Body of pancreas (tissue), 4 donors: ENCODE measurements around the gene PCDHB12.
"Not testable (repeated sequence)": the region's sequence is repeated elsewhere in the genome, so short reads cannot be mapped to it uniquely, and the experiment has no call there.

Experiments
- POLR2A ChIP-seq, 3 donors: fragments of 450-650 bp; IDR thresholded peaks; one replicate each; pipeline ENCODE4 v1.6.1; 2016; ENCODE audit warnings: antibody characterized with exemption in 3 of 3, mild to moderate bottlenecking in 2 of 3
- TF ChIP-seq, protein P1 (sequence below), 7 experiments: fragments of 450-650 bp in 4 of 7; fragments of 200-600 bp in 3 of 7; sonication (generic) in 3 of 7; IDR thresholded peaks; one replicate each; pipeline ENCODE4 v1.5.1; 2016 to 2019; ENCODE audit warnings: antibody characterized with exemption in 7 of 7

DNA sequence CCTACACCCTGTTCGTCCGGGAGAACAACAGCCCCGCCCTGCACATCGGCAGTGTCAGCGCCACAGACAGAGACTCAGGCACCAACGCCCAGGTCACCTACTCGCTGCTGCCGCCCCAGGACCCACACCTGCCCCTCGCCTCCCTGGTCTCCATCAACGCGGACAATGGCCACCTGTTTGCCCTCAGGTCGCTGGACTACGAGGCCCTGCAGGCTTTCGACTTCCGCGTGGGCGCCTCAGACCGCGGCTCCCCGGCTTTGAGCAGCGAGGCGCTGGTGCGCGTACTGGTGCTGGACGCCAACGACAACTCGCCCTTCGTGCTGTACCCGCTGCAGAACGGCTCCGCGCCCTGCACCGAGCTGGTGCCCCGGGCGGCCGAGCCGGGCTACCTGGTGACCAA lies 19.8 kb upstream of the PCDHB12 start:
- not testable (repeated sequence) for TF ChIP-seq POLR2A (IDR thresholded peaks at IDR 0.05)
- TF ChIP-seq, protein P1, sequence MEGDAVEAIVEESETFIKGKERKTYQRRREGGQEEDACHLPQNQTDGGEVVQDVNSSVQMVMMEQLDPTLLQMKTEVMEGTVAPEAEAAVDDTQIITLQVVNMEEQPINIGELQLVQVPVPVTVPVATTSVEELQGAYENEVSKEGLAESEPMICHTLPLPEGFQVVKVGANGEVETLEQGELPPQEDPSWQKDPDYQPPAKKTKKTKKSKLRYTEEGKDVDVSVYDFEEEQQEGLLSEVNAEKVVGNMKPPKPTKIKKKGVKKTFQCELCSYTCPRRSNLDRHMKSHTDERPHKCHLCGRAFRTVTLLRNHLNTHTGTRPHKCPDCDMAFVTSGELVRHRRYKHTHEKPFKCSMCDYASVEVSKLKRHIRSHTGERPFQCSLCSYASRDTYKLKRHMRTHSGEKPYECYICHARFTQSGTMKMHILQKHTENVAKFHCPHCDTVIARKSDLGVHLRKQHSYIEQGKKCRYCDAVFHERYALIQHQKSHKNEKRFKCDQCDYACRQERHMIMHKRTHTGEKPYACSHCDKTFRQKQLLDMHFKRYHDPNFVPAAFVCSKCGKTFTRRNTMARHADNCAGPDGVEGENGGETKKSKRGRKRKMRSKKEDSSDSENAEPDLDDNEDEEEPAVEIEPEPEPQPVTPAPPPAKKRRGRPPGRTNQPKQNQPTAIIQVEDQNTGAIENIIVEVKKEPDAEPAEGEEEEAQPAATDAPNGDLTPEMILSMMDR (IDR thresholded peaks at IDR 0.05) = not testable (repeated sequence)
